ENCODE data around the gene B3GNT9. TPM values are rescaled to one million over a fixed set of nuclear protein-coding genes. Genes with fewer than 3 reads are reported as not detected.
A peak's percentile ranks its signal among the peaks of the same experiment; 100 is the strongest.

Gene B3GNT9
- total RNA-seq, 4 donors from 2014 or later, result 4.1 to 13.1 (median 8.4) TPM

GRCh38 chr16:67162506-67163163 is 11.8 kb upstream of the B3GNT9 start:
- no peak for TF ChIP-seq CTCF (IDR thresholded peaks at IDR 0.05)
- no peak for TF ChIP-seq POLR2A (IDR thresholded peaks at IDR 0.05)
- 47 to 55% methylated on average over 7 to 10 of the region's 44 CpGs for WGBS, 2 donors
- Histone ChIP-seq H3K9me3 (no peaks in the 10 kb centered on the region), H3K4me1 (peaks cover 47 to 83% (median 52%) of the 10 kb centered on the region in 3 donors), H3K4me3 (peak overlapping the region in 3 of 4 donors; percentile 43 to 63 (median 48)), H3K27ac (peak overlapping the region in 3 of 4 donors; percentile 78 to 87 (median 82)), H3K36me3 (peaks cover 0 to 9% (median 0%) of the 10 kb centered on the region in 3 donors), H3K27me3 (peaks cover 0 to 49% (median 0%) of the 10 kb centered on the region in 4 donors)
- no peak for DNase-seq
- intact Hi-C loops (cut with DNase I), result no loop called here

- no peak for TF ChIP-seq POLR2A (IDR thresholded peaks at IDR 0.05)
- TF ChIP-seq CTCF (IDR thresholded peaks at IDR 0.05), result no peak
- peaks cover 0 to 49% (median 0%) of the 10 kb centered on the region in 4 donors for H3K27me3 ChIP-seq
- H3K27ac ChIP-seq, result peak overlapping the region in 1 of 4 donors; percentile 20
- WGBS, 2 donors, result 46 to 60% methylated on average over 13 of the region's 25 CpGs
- no peak for DNase-seq
- peak overlapping the region; percentile 62 to 83 (median 76) for H3K4me3 ChIP-seq
- no peaks in the 10 kb centered on the region for H3K9me3 ChIP-seq
- intact Hi-C loops (cut with DNase I), result no loop called here
- H3K36me3 ChIP-seq, result no peaks in the 10 kb centered on the region
- H3K4me1 ChIP-seq, result peaks cover 48 to 91% (median 52%) of the 10 kb centered on the region in 3 donors
Measured at GRCh38 chr16:67161595-67162058, 10.8 kb upstream of the B3GNT9 start.

- H3K36me3 ChIP-seq, result no peaks in the 10 kb centered on the region
- TF ChIP-seq POLR2A (IDR thresholded peaks at IDR 0.05) (peak in 1 of 4 donors; percentile 52), CTCF (IDR thresholded peaks at IDR 0.05) (no peak)
- H3K9me3 ChIP-seq, result no peaks in the 10 kb centered on the region
- peak overlapping the region; percentile 89 to 95 (median 91) for H3K27ac ChIP-seq
- no peak for DNase-seq
- H3K4me3 ChIP-seq, result peak overlapping the region; percentile 62 to 83 (median 76)
- intact Hi-C loops (cut with DNase I), result loop anchor here (5.0 to 10.0 kb wide), 2 partner anchors 144 to 182 kb away; no protein-coding TSS in a partner anchor
- peaks cover 0 to 27% (median 0%) of the 10 kb centered on the region in 4 donors for H3K27me3 ChIP-seq
- peaks cover 45 to 91% (median 49%) of the 10 kb centered on the region in 3 donors for H3K4me1 ChIP-seq
- WGBS, 2 donors, result 2 to 12% methylated on average over 12 to 14 of the region's 34 CpGs
Measured at GRCh38 chr16:67158637-67159600, 8.1 kb upstream of the B3GNT9 start.

GRCh38 chr16:67157892-67158635 is 7.3 kb upstream of the B3GNT9 start:
- intact Hi-C loops (cut with DNase I), result loop anchor here (5.0 to 10.0 kb wide), 2 partner anchors 143 to 181 kb away; no protein-coding TSS in a partner anchor
- no peaks in the 10 kb centered on the region for H3K36me3 ChIP-seq
- 68 to 73% methylated on average over 7 of the region's 7 CpGs for WGBS, 2 donors
- H3K4me1 ChIP-seq, result peaks cover 37 to 82% (median 40%) of the 10 kb centered on the region in 3 donors
- no peak overlapping the region for H3K4me3 ChIP-seq
- peak overlapping the region in 3 of 4 donors; percentile 26 to 93 (median 89) for H3K27ac ChIP-seq
- peaks cover 0 to 18% (median 0%) of the 10 kb centered on the region in 4 donors for H3K27me3 ChIP-seq
- no peak for DNase-seq
- H3K9me3 ChIP-seq, result no peaks in the 10 kb centered on the region
- TF ChIP-seq CTCF (IDR thresholded peaks at IDR 0.05) (no peak), POLR2A (IDR thresholded peaks at IDR 0.05) (no peak)
